Mucosa of descending colon (tissue), 3 donors: ENCODE measurements around the gene TIGD3. TPM values are rescaled to one million over a fixed set of nuclear protein-coding genes. Genes with fewer than 3 reads are reported as not detected.

Experiments
- ATAC-seq: fragments of 200-7000 bp; cut with Tn5 transposase; one replicate; pipeline ENCODE4 v1.9.1; 2020; ENCODE audit warnings: mild to moderate bottlenecking, moderate library complexity
- DNase-seq, 3 donors: peaks; one replicate each; pipeline ENCODE4 v3.0.0-alpha.2; 2020
- H3K36me3 ChIP-seq: fragments of 200-600 bp; one replicate; pipeline ENCODE4 v1.8.0; 2021; ENCODE audit warnings: low read depth, mild to moderate bottlenecking
- H3K4me1 ChIP-seq: fragments of 200-600 bp; one replicate; pipeline ENCODE4 v1.8.0; 2021; ENCODE audit warnings: low read depth, mild to moderate bottlenecking
- H3K4me3 ChIP-seq: fragments of 200-600 bp; one replicate; pipeline ENCODE4 v1.8.0; 2021; ENCODE audit warnings: mild to moderate bottlenecking
- H3K9me3 ChIP-seq: fragments of 200-600 bp; one replicate; pipeline ENCODE4 v1.8.0; 2021; ENCODE audit warnings: mild to moderate bottlenecking
- intact Hi-C, 2 donors: fragments of 100-400 bp; cut with DNase I in 1 of 2; cut with micrococcal nuclease in 1 of 2; formaldehyde crosslinking; loops; one replicate each; pipeline versions ENCODE4 v1.11.0 to v1.11.1; 2022; cut with DNase I, micrococcal nuclease
- total RNA-seq, 3 donors: library from RNA; stranded (reverse); fragmentation: NEBNext Ultra II Directional in 2 of 3; extraction: Animal tissue kit (Norgen Biotek cat#: 25700) in 2 of 3; gene quantifications; one replicate each; pipeline versions ENCODE4 v1.2.1 to v1.2.4, GENCODE V29; 2021 to 2023
- TF ChIP-seq, protein P1 (sequence below): fragments of 200-600 bp; IDR thresholded peaks from one replicate; pipeline ENCODE4 v1.8.0; 2022; ENCODE audit warnings: antibody characterized with exemption, mild to moderate bottlenecking
- donor health status: DM: no; HTN: no; CAD: no; lungs with moderate emphysema.
- donor health status: DM: no; HTN: no; CAD: no.
- donor health status: DM: no; HTN: yes; CAD: no.

TIGD3 gene
- total RNA-seq, 3 donors from 2014 or later = 0.14 to 0.53 TPM; not detected in 1

DNA sequence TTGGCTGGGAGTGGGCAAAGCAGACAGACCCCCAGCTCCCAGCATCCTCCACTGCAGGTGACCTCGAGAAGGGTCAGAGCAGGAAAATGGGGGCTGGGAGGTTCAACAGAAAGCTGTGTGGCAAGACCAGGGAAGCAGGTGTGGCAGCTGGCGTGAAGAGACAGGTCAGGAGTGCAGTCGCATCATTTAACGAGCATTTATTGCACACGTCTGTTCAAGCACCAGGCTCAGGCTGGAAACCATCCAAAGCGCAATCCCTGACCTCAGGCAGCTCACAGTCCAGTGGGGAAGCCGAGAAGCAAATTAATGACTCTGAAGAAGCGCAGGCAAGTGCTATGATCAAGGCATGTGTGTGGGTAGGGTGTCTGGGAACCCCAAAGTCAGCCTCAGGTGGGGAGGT, 20.5 kb downstream of the TIGD3 start:
- H3K4me1 ChIP-seq = no peaks in the 10 kb centered on the region
- H3K4me3 ChIP-seq = no peak overlapping the region
- no peaks in the 10 kb centered on the region for H3K9me3 ChIP-seq
- peak; percentile 71 for ATAC-seq
- peak in 2 of 3 donors; percentile 49 to 52 for DNase-seq
- intact Hi-C loops = no loop called here
- no peaks in the 10 kb centered on the region for H3K36me3 ChIP-seq
- TF ChIP-seq, protein P1, sequence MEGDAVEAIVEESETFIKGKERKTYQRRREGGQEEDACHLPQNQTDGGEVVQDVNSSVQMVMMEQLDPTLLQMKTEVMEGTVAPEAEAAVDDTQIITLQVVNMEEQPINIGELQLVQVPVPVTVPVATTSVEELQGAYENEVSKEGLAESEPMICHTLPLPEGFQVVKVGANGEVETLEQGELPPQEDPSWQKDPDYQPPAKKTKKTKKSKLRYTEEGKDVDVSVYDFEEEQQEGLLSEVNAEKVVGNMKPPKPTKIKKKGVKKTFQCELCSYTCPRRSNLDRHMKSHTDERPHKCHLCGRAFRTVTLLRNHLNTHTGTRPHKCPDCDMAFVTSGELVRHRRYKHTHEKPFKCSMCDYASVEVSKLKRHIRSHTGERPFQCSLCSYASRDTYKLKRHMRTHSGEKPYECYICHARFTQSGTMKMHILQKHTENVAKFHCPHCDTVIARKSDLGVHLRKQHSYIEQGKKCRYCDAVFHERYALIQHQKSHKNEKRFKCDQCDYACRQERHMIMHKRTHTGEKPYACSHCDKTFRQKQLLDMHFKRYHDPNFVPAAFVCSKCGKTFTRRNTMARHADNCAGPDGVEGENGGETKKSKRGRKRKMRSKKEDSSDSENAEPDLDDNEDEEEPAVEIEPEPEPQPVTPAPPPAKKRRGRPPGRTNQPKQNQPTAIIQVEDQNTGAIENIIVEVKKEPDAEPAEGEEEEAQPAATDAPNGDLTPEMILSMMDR = no peak

DNA sequence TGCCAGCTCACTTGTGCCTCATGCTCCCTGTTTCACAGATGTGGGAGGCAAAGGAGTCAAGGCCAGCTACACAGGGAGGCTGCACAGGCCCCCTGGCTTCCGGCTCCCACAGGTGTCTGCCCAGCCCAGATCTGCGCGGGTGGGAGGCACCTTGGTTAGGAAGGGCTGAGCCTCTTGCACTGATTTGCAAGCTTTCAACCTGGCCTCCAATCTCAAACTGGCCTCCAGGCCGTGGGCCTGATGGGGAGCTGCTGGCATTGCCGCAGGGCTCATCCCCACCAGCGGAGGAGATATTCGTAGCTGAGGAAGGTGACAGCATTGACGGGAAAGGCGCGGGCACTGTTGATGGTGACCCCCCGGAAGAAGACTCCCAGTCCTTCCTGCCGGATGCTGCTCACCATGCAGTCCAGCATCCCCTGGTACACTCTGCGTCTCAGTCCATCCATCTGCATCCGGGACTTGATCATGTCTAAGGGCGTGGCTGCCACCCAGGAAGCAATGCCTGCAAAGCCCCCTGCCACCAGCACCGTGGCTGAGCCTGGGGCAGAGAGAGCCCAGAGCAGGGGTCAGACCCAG, 21.7 kb downstream of the TIGD3 start:
- TF ChIP-seq, protein P1 = no peak
- Histone ChIP-seq H3K36me3 (no peaks in the 10 kb centered on the region), H3K4me1 (peaks cover 10% of the 10 kb centered on the region), H3K4me3 (no peak overlapping the region), H3K9me3 (no peaks in the 10 kb centered on the region)
- DNase-seq = no peak
- intact Hi-C loops = no loop called here
- no peak for ATAC-seq

DNA sequence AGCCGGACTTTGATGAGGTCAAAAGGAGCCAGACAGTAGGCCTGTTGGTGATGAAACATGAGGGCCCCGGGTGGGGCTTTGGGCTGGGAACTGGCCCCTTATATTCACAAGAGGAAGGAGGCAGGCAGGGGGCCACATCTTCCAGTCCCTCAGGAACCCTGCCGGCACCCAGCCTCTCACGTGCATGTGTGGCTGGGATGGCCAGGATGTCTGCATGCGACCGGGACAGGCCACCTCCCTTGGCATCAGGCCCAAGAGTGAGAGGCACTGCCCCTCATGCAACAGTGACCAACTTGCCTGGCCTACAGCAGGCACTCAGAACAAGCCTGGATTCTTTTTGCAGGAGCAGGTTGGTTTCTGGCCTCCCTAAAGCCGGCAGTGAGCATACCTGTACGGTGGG, 22.5 kb downstream of the TIGD3 start:
- intact Hi-C loops = no loop called here
- no peak for DNase-seq

DNA sequence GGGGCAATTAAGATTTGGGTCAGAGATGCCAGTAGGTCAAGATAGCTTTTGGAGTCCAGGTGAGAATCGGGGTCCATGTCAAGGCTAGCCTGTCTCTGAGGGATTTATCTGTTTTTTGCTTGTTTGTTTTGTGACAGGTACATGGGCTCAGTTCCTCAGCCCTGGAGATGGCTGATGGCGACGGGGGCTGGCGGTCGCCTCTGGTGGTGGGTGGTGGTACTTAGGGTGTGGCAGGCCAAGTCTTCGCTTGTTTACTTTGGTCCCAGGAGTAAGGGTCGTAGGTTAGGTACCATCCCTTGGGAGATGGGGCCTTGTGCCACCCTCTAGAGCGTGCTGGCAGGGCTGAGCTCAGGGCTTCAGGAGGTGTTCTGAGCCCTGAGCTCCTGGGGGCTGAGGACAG, 23.2 kb downstream of the TIGD3 start:
- TF ChIP-seq, protein P1 = no peak
- DNase-seq (no peak), ATAC-seq (no peak)
- Histone ChIP-seq H3K9me3 (no peaks in the 10 kb centered on the region), H3K36me3 (no peaks in the 10 kb centered on the region), H3K4me3 (no peak overlapping the region), H3K4me1 (peaks cover 24% of the 10 kb centered on the region)
- intact Hi-C loops = no loop called here

More for the DNA sequence above, 22.5 kb downstream of the TIGD3 start:
- H3K4me3 ChIP-seq = no peak overlapping the region
- H3K9me3 ChIP-seq = no peaks in the 10 kb centered on the region
- ATAC-seq = no peak
- TF ChIP-seq, protein P1 = no peak
- no peaks in the 10 kb centered on the region for H3K36me3 ChIP-seq
- H3K4me1 ChIP-seq = peaks cover 18% of the 10 kb centered on the region

DNA sequence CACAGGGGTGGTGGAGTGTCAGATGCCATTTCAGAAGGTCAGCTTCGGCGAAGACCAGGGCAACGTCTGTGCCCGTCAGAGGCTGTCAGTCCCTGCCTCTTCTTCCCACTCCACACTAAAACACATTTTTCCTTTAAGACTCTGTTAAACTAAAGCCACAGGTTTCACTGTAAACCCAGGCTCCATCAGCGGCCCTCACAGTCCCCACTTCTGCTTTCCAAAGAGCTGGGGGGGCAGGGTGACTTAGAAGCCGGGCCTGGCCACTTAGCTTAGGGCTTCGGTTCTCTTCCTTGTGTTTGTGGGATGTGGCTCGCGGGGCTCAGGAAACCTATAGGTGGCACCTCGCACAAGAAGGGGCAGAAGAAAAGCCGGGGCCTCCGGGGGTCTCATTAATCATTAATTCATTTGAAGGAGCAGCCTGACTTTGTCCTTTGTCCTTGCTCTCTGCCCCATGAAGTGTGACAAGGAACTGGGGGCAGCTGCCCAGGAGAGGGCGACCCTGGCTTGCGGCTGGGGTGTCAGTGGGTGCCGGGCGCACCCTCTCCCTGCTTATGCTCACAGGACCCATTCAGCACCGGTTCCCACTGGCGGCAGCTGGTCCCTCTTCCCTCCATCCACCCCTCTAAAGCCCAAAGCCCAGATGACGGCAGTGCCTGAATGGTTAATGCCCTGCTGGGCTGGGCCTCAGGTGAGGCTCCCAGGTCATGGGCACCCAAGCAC, 23.8 kb downstream of the TIGD3 start:
- Histone ChIP-seq H3K4me1 (peaks cover 30% of the 10 kb centered on the region), H3K9me3 (no peaks in the 10 kb centered on the region), H3K4me3 (no peak overlapping the region), H3K36me3 (no peaks in the 10 kb centered on the region)
- DNase-seq (no peak), ATAC-seq (no peak)
- TF ChIP-seq, protein P1 = no peak
- intact Hi-C loops = no loop called here
